Measurements from ENCODE around the gene LCMT2.

Gene LCMT2

GRCh38 chr15:43329960-43330779 lies at the start of gene LCMT2:
Gene LCMT2, minus strand, starts transcription at chr15:43330573. Its CDS starts 84 bp downstream, at chr15:43330489.
- peak; percentile 93 for DNase-seq (ENCODE audit: low spot score)
- FAIRE-seq, result peak; percentile 96

- FAIRE-seq, result no peak
- no peak for DNase-seq (ENCODE audit: low spot score)
Observed at GRCh38 chr15:43378601-43379000, 48.2 kb upstream of the LCMT2 start.

- DNase-seq (ENCODE audit: low spot score) (peak; percentile 39), FAIRE-seq (no peak)
Observed at GRCh38 chr15:43376017-43376705, 45.8 kb upstream of the LCMT2 start.

GRCh38 chr15:43370975-43371974 lies 40.9 kb upstream of the LCMT2 start, which contains the start of the genes TUBGCP4 and ZSCAN29:
Gene TUBGCP4, plus strand, starts transcription at chr15:43371101. Its CDS starts 254 bp downstream, at chr15:43371355.
Gene ZSCAN29, minus strand, starts transcription at chr15:43371043. Its CDS starts 1,130 bp downstream, at chr15:43369913.
- no peak for FAIRE-seq
- DNase-seq (ENCODE audit: low spot score), result peak; percentile 97

GRCh38 chr15:43370310-43370974 lies 40.1 kb upstream of the LCMT2 start:
- FAIRE-seq, result no peak
- peak; percentile 27 for DNase-seq (ENCODE audit: low spot score)

- FAIRE-seq (no peak), DNase-seq (ENCODE audit: low spot score) (no peak)
Observed at GRCh38 chr15:43361313-43361903, 31.0 kb upstream of the LCMT2 start.

- no peak for FAIRE-seq
- DNase-seq (ENCODE audit: low spot score), result no peak
Observed at GRCh38 chr15:43360821-43361220, 30.4 kb upstream of the LCMT2 start.

- DNase-seq (ENCODE audit: low spot score), result no peak
- FAIRE-seq, result no peak
Observed at GRCh38 chr15:43352693-43353382, 22.5 kb upstream of the LCMT2 start.

- FAIRE-seq (no peak), DNase-seq (ENCODE audit: low spot score) (no peak)
Observed at GRCh38 chr15:43347114-43347513, 16.7 kb upstream of the LCMT2 start.

- DNase-seq (ENCODE audit: low spot score) (no peak), FAIRE-seq (peak; percentile 35)
Observed at GRCh38 chr15:43346305-43346704, 15.9 kb upstream of the LCMT2 start.

GRCh38 chr15:43330780-43331087 lies 361 bp upstream of the LCMT2 start:
- FAIRE-seq, result no peak

GRCh38 chr15:43329217-43329959 lies 985 bp downstream of the LCMT2 start:
- peak; percentile 14 for DNase-seq (ENCODE audit: low spot score)
- FAIRE-seq, result peak; percentile 23

More at GRCh38 chr15:43330780-43331087, 361 bp upstream of the LCMT2 start:
- DNase-seq (ENCODE audit: low spot score), result no peak

GRCh38 chr15:43325039-43325684 lies 5.2 kb downstream of the LCMT2 start:
- DNase-seq (ENCODE audit: low spot score), result no peak
- FAIRE-seq, result no peak

- FAIRE-seq, result no peak
- DNase-seq (ENCODE audit: low spot score), result no peak
Observed at GRCh38 chr15:43318990-43319771, 11.2 kb downstream of the LCMT2 start.

- DNase-seq (ENCODE audit: low spot score) (no peak), FAIRE-seq (no peak)
Observed at GRCh38 chr15:43317566-43318184, 12.7 kb downstream of the LCMT2 start.

GRCh38 chr15:43316971-43317346 lies 13.4 kb downstream of the LCMT2 start:
- DNase-seq (ENCODE audit: low spot score), result no peak
- FAIRE-seq, result no peak
